ENCODE measurements around the gene IRF8. TPM values are rescaled to one million over a fixed set of nuclear protein-coding genes. Genes with fewer than 3 reads are reported as not detected.

IRF8 gene
- total RNA-seq, 1 experiment from 2014 or later: 0.19 TPM

GRCh38 chr16:85900027-85900792 is 1.2 kb downstream of the IRF8 start:
- H3K36me3 ChIP-seq (ENCODE audit: insufficient read depth, low read length, poor library complexity, severe bottlenecking): no peaks in the 10 kb centered on the region
- no peak for DNase-seq (ENCODE audit: low spot score)
- CTCF ChIA-PET: no interaction called here
- intact Hi-C loops (cut with micrococcal nuclease; ENCODE audit: unreplicated experiment): no loop called here
- H3K27me3 ChIP-seq (replicated peaks; ENCODE audit: insufficient read depth, low read depth, low read length, poor library complexity): peaks cover 77% of the 10 kb centered on the region
- H3K9me3 ChIP-seq (ENCODE audit: low read depth, low read length, poor library complexity, severe bottlenecking): no peaks in the 10 kb centered on the region
- H3K4me1 ChIP-seq (ENCODE audit: insufficient read depth, low read length, poor library complexity, severe bottlenecking): no peaks in the 10 kb centered on the region
- TF ChIP-seq EZH2 (IDR thresholded peaks at IDR 0.05; ENCODE audit: borderline replicate concordance, low read depth, low read length, poor library complexity, severe bottlenecking): no peak
- no peak for TF ChIP-seq CTCF (conservative IDR thresholded peaks at IDR 0.05; ENCODE audit: low read depth, low read length)
- POLR2A ChIA-PET (ENCODE audit: low non-redundant PET): no interaction called here
- BruUV-seq (replicated peaks): no TSS peak
- no peak overlapping the region for H3K27ac ChIP-seq (ENCODE audit: low read depth, low read length, poor library complexity, severe bottlenecking)
- H3K4me3 ChIP-seq (ENCODE audit: low read depth, low read length, poor library complexity, severe bottlenecking): no peak overlapping the region

DNA sequence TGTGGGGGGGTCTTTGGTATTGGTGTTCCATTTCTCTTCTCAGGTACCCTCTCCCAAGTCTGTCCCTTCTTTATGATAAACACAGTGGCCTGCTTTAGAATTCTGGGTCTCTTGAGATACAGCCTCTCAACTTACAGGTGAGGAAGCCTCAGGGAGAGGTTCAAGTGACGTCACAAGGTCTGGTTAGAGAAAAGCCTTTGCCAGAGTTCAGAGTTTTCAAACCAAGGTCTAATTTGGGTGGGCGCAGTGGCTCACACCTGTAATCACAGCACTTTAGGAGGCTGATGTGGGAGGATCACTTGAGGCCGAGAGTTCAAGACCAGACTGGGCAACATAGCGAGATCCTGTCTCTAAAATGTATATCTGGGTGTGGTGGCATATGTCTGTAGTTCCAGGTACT is 2.1 kb downstream of the IRF8 start:
- no peak for DNase-seq (ENCODE audit: low spot score)
- intact Hi-C loops (cut with micrococcal nuclease; ENCODE audit: unreplicated experiment): no loop called here
- H3K9me3 ChIP-seq (ENCODE audit: low read depth, low read length, poor library complexity, severe bottlenecking): no peaks in the 10 kb centered on the region
- H3K27me3 ChIP-seq (replicated peaks; ENCODE audit: insufficient read depth, low read depth, low read length, poor library complexity): peaks cover 68% of the 10 kb centered on the region
- no peaks in the 10 kb centered on the region for H3K4me1 ChIP-seq (ENCODE audit: insufficient read depth, low read length, poor library complexity, severe bottlenecking)
- ChIA-PET CTCF (no interaction called here), POLR2A (ENCODE audit: low non-redundant PET) (no interaction called here)
- H3K36me3 ChIP-seq (ENCODE audit: insufficient read depth, low read length, poor library complexity, severe bottlenecking): no peaks in the 10 kb centered on the region
- TF ChIP-seq CTCF (conservative IDR thresholded peaks at IDR 0.05; ENCODE audit: low read depth, low read length) (no peak), EZH2 (IDR thresholded peaks at IDR 0.05; ENCODE audit: borderline replicate concordance, low read depth, low read length, poor library complexity, severe bottlenecking) (no peak)
- no peak overlapping the region for H3K27ac ChIP-seq (ENCODE audit: low read depth, low read length, poor library complexity, severe bottlenecking)
- no TSS peak for BruUV-seq (replicated peaks)
- no peak overlapping the region for H3K4me3 ChIP-seq (ENCODE audit: low read depth, low read length, poor library complexity, severe bottlenecking)

- H3K4me3 ChIP-seq (ENCODE audit: low read depth, low read length, poor library complexity, severe bottlenecking): no peak overlapping the region
- intact Hi-C loops (cut with micrococcal nuclease; ENCODE audit: unreplicated experiment): no loop called here
- H3K9me3 ChIP-seq (ENCODE audit: low read depth, low read length, poor library complexity, severe bottlenecking): no peaks in the 10 kb centered on the region
- H3K36me3 ChIP-seq (ENCODE audit: insufficient read depth, low read length, poor library complexity, severe bottlenecking): no peaks in the 10 kb centered on the region
- no peak for DNase-seq (ENCODE audit: low spot score)
- CTCF ChIA-PET: no interaction called here
- BruUV-seq (replicated peaks): no TSS peak
- no peaks in the 10 kb centered on the region for H3K4me1 ChIP-seq (ENCODE audit: insufficient read depth, low read length, poor library complexity, severe bottlenecking)
- H3K27me3 ChIP-seq (replicated peaks; ENCODE audit: insufficient read depth, low read depth, low read length, poor library complexity): peaks cover 61% of the 10 kb centered on the region
- POLR2A ChIA-PET (ENCODE audit: low non-redundant PET): no interaction called here
- TF ChIP-seq EZH2 (IDR thresholded peaks at IDR 0.05; ENCODE audit: borderline replicate concordance, low read depth, low read length, poor library complexity, severe bottlenecking) (no peak), CTCF (conservative IDR thresholded peaks at IDR 0.05; ENCODE audit: low read depth, low read length) (no peak)
- no peak overlapping the region for H3K27ac ChIP-seq (ENCODE audit: low read depth, low read length, poor library complexity, severe bottlenecking)
Observed at GRCh38 chr16:85901773-85902365, 2.9 kb downstream of the IRF8 start.

Data from A673 (cell line).